HuH-7 (cell line): ENCODE measurements around the gene DHCR7.
"Not testable (repeated sequence)": the region's sequence is repeated elsewhere in the genome, so short reads cannot be mapped to it uniquely, and the experiment has no call there.

Source experiments
- DNase-seq: peaks from one replicate; pipeline ENCODE4 v3.0.0; 2011; ENCODE audit warnings: low spot score

Gene DHCR7

GRCh38 chr11:71437879-71438278 lies 10.3 kb downstream of the DHCR7 start:
- DNase-seq = no peak

GRCh38 chr11:71437399-71437798 lies 10.8 kb downstream of the DHCR7 start:
- DNase-seq = no peak

- no peak for DNase-seq
Observed at GRCh38 chr11:71436861-71437260, 11.3 kb downstream of the DHCR7 start.

GRCh38 chr11:71435278-71435951 lies 12.8 kb downstream of the DHCR7 start:
- DNase-seq = no peak

GRCh38 chr11:71434576-71435130 lies 13.5 kb downstream of the DHCR7 start:
- no peak for DNase-seq

GRCh38 chr11:71433648-71434450 lies 14.3 kb downstream of the DHCR7 start:
- peak; percentile 91 for DNase-seq

- DNase-seq = no peak
Observed at GRCh38 chr11:71432761-71433647, 15.2 kb downstream of the DHCR7 start.

GRCh38 chr11:71431271-71431670 lies 16.9 kb downstream of the DHCR7 start:
- no peak for DNase-seq

GRCh38 chr11:71430166-71430565 lies 18.0 kb downstream of the DHCR7 start:
- DNase-seq = no peak

GRCh38 chr11:71429701-71430100 lies 18.5 kb downstream of the DHCR7 start:
- DNase-seq = no peak

- DNase-seq = no peak
Observed at GRCh38 chr11:71428861-71429435, 19.2 kb downstream of the DHCR7 start.

- no peak for DNase-seq
Observed at GRCh38 chr11:71426413-71426812, 21.8 kb downstream of the DHCR7 start.

GRCh38 chr11:71425860-71426259 lies 22.3 kb downstream of the DHCR7 start:
- no peak for DNase-seq

- no peak for DNase-seq
Observed at GRCh38 chr11:71425409-71425808, 22.8 kb downstream of the DHCR7 start.

GRCh38 chr11:71423181-71423790 lies 24.9 kb downstream of the DHCR7 start:
- no peak for DNase-seq

GRCh38 chr11:71422318-71422717 lies 25.9 kb downstream of the DHCR7 start:
- DNase-seq = not testable (repeated sequence)

- DNase-seq = no peak
Observed at GRCh38 chr11:71421392-71421950, 26.7 kb downstream of the DHCR7 start.

GRCh38 chr11:71420455-71421241 lies 27.5 kb downstream of the DHCR7 start:
- DNase-seq = peak; percentile 88

GRCh38 chr11:71418643-71419042 lies 29.6 kb downstream of the DHCR7 start:
- no peak for DNase-seq

- no peak for DNase-seq
Observed at GRCh38 chr11:71414645-71415044, 33.5 kb downstream of the DHCR7 start.
